Caki2 (cell line): ENCODE data around the gene ZNF132. TPM values are rescaled to one million over a fixed set of nuclear protein-coding genes. Genes with fewer than 3 reads are reported as not detected.
"Not testable (repeated sequence)": the region's sequence is repeated elsewhere in the genome, so short reads cannot be mapped to it uniquely, and the experiment has no call there.

Experiments used
- DNase-seq: peaks from one replicate; pipeline ENCODE4 v3.0.0-alpha.2; 2015; ENCODE audit warnings: low read depth
- in situ Hi-C: cut with HindIII; loops from 2 replicates; pipeline ENCODE4 v1.10.0; 2016; ENCODE audit warnings: low sequenced_read_pairs, low pct_unique_long_range_greater_than_20kb, mixed read lengths
- total RNA-seq: library from RNA; depleted of rRNA; stranded (reverse); fragments of >200 nt; shearing (Covaris generic); gene quantifications from 2 replicates; pipeline ENCODE4 v1.2.3, GENCODE V29; 2014; ENCODE audit warnings: low replicate concordance

The ZNF132 gene
- total RNA-seq, 1 experiment from 2014 or later, result 4.9 TPM

DNA sequence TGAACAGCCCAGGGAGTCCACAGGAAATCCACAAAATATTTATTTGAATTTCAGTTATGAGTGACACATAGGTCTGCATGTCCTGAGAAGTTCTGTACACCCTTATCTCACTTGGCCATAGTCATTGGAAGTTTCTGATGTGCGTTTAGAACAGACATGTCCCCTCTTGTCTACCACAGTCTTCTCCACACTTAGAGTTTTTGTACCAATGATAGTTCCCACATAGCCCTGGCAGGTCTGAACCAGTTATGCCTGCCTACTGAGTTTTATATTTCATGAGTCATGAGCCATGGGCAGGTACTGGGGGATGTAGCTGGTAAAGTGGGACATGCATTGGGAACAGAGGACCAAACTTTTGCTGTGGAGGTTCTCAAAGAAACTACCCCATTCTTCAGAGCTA, 11.3 kb downstream of the ZNF132 start:
- in situ Hi-C loops, result no loop called here
- DNase-seq, result no peak

DNA sequence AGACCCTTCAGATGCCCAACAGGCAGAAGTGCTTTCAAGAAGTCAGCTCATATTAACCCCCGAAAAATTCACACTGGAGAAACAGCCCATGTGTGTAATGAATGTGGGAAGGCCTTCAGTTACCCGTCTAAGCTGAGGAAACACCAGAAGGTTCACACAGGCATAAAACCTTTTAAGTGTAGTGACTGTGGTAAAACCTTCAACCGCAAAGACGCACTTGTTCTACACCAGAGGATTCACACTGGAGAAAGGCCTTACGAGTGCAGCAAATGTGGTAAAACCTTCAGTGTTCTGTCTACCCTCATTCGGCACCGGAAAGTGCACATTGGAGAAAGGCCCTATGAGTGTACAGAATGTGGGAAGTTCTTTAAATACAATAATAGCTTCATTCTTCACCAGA, 22.9 kb downstream of the ZNF132 start:
- no peak for DNase-seq
- in situ Hi-C loops, result no loop called here

DNA sequence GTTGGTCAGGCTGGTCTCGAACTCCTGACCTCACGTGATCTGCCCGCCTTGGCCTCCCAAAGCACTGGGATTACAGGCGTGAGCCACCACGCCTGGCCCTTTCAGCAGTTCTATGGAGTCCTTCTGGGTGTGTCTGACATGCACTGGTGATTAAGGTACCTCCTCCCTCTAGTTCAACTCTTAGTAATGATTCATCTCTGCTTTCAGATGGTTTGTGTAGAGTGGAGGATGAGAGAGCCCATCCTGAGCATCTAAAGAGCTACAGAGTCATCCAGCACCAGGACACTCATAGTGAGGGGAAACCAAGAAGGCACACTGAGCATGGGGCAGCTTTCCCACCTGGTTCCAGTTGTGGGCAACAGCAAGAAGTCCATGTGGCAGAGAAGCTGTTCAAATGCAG, 23.3 kb downstream of the ZNF132 start:
- in situ Hi-C loops, result no loop called here
- no peak for DNase-seq

- DNase-seq, result peak; percentile 41
- in situ Hi-C loops, result no loop called here
Observed at GRCh38 chr19:58409010-58409790, 30.8 kb downstream of the ZNF132 start.

- DNase-seq, result peak; percentile 89
- in situ Hi-C loops, result no loop called here
Observed at GRCh38 chr19:58408152-58409009, 31.6 kb downstream of the ZNF132 start, which contains the start of gene ZNF584. Gene ZNF584 (plus strand): TSS chr19:58408649. CDS start chr19:58409148, 499 bp downstream.

DNA sequence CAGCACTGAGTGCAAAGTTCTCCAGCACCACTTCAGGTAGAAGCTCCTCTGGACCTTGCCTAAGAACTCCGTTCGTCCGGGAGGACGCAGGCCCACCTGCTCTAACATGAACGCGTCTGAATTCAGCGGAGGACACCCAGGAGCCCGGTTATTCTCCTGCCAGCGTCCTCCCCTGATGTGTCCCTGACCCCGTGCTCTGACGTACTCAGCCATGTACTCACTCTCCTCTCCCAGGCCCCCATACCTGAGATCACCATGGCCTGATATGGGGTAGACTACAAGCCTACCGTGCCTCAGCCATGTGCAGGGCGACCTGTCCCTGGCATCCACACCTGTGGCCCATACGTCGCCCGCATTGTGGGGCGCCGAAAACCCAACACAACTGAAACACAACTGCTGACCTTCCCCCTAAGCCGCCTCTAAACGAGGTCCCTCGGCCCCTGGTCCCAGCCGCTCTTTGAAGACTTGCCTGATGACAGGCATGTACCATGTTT, 32.2 kb downstream of the ZNF132 start:
- in situ Hi-C loops, result no loop called here
- no peak for DNase-seq

DNA sequence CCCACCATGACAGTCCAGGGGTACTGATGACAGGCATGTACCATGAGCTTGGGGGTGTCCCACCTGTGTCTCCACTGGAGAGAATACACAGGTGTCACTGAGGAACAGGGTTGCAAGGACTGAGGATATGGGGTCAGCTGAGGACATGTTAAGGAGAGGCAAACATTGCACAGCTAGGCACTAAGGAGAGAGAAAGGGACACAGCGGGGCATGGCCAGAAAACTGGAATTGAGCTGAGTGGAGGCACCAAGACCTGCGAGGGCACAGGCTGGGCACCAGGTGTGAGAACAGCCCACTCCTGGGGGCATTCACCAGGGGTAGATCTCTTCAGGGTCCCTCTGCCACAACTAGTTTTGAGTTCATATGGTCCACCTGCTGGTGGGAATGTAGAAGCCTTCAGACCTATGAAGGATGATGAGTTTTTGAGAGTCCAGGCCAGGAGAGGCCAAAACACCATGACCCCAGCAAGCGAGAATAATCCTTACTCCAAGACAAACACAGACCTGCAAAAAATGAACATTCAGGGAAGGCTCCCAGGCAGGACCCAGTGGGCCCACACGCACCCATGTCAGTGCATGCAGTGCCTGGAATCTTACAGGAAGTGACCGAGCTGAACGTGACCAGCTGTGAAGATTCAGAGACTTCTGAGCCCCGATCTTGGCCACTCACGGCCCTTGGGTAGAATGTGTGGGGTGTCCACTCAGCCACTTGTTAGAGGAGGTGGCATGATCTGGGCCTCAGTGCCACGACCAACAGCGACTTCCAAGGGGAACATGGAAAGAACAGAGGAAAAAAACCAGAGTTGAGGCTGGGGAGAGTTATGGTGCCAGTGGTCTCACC, 32.9 kb downstream of the ZNF132 start:
- in situ Hi-C loops, result no loop called here
- DNase-seq, result no peak

- in situ Hi-C loops, DNase-seq: not testable (repeated sequence)
Observed at GRCh38 chr19:58403920-58404478, 36.0 kb downstream of the ZNF132 start.

DNA sequence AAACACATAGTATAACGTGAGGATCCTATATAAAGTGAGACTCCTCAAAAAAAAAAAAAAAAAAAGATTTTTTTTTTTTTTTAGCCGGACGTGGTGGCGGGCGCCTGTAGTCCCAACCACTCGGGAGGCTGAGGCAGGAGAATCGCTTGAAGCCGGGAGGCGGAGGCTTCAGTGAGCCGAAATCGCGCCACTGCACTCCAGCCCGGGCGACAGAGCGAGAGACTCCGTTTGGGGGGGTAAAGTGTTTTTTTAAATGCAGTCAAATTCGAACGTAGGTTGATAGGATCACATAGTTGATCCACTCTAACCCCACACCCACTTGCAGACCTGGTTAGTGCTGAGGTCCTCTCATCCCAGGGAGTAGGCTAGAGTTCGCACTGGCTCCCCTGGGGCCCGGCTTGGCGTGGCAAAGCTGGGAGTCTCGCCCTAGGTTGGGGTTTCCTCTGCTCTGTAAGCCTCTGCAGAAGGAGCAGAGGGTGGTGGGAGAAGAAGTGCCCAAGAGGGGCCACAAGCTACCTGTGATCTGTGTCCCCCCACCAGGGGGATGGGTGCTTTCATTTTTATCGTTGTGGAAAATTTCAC, 38.0 kb downstream of the ZNF132 start:
- DNase-seq, result no peak
- in situ Hi-C loops, result no loop called here

DNA sequence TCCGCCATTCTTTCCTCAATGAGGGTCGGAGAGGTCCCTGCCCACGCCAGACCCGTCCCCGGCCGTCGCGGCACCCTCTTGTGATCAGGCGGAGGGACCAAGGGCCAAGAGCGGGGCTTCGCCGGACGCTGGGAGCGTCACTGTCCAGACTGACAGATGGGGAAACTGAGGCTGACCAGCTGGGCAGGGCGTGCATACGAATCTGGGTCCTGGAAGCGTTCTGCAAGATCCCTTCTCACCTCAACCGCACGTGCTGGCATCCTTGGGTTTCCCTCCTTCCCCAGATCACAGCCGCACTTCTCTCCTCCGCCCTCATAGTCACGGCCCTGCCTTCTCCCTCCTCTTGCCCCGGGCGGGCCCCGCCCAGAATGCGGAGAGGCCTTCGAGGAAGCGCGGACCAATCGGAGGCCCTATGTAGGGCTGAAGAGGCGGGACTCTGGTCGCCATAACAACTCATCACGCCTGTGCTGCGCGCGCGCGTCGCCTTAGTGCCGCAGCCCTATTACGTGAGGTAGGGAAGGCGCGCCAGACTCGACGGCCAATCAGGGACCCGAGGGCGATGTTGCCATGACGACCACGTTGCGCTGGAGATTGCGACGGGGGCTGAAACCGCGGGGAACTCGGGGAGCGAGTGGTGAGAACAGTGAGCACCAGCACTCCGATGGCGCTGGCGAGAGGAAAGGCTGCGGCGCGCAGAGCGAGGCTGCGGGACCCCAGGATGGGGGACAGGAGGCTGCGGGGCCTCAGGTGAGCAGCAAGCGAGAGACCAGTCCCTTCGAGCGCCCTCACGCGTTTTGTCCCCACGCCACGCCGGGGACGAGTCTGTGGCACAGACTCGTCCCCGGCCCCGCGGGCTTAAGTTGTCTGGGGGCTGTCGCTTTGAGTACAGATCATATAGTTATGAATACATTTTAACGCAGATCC, 38.8 kb downstream of the ZNF132 start:
- in situ Hi-C loops, result no loop called here
- peak; percentile 100 for DNase-seq

GRCh38 chr19:58400316-58400915, 39.5 kb downstream of the ZNF132 start:
- in situ Hi-C loops, result no loop called here
- DNase-seq, result no peak

DNA sequence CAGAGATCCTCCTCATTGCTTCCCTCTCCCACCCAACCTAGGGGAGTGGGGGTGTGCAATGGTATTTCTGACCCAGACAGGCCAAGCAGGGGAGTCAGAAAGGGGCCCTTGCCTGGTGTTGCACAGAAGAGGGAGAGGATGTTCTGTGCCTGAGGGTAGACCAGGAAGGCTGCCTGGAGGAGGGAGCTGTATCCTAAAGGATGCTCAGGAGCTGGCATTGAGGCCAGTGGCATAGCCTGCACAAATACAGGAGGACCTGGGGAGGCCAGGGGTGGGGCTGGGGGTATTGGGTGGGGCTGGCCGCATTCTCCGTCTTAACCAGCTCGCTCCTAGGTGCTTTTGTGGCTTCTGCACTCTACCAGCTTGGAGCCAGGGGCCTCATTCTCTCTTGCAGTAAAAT, 40.0 kb downstream of the ZNF132 start:
- DNase-seq, result no peak
- in situ Hi-C loops, result no loop called here

GRCh38 chr19:58398545-58398944, 41.4 kb downstream of the ZNF132 start:
- in situ Hi-C loops, result no loop called here
- no peak for DNase-seq

DNA sequence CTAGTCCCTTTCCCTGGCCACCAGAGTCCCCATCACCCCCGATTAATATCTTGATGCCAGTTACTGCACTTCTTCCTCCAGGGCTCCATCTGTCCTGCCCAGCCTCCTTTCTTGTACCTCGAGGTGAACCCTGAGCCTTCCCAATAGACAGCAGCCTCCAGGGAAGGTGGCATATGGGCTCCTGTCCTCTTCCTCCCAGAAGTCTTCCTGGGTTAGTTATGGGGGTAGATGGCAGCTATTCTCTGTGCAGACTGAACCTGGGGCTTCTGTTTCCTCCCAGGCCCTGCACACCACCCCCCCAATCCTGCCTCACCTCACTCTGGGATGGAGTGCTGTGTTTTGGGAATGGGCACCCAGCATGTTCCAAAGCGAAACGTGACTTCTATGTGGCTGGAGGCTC, 41.9 kb downstream of the ZNF132 start:
- no peak for DNase-seq
- in situ Hi-C loops, result no loop called here

- no peak for DNase-seq
Observed at GRCh38 chr19:58397533-58398037, 42.4 kb downstream of the ZNF132 start.

More at GRCh38 chr19:58397533-58398037, 42.4 kb downstream of the ZNF132 start:
- in situ Hi-C loops, result no loop called here
